SH-SY5Y (cell line): ENCODE results near the gene PAPLN.

Experiments
- GATA2 ChIP-seq: IDR thresholded peaks from 2 replicates; pipeline ENCODE4 v1.6.1; 2011; ENCODE audit warnings: mild to moderate bottlenecking, low read depth, low read length
- GATA3 ChIP-seq: IDR thresholded peaks from 2 replicates; pipeline ENCODE4 v1.6.1; 2011; ENCODE audit warnings: low read depth, mild to moderate bottlenecking, low read length, moderate library complexity

Gene PAPLN

GRCh38 chr14:73258845-73259611 is 21.7 kb downstream of the PAPLN start:
- TF ChIP-seq GATA3 (no peak), GATA2 (no peak)

GRCh38 chr14:73259837-73260236 is 22.5 kb downstream of the PAPLN start:
- TF ChIP-seq GATA2 (no peak), GATA3 (no peak)

GRCh38 chr14:73260574-73260973 is 23.3 kb downstream of the PAPLN start:
- TF ChIP-seq GATA3 (no peak), GATA2 (no peak)

- TF ChIP-seq GATA2 (no peak), GATA3 (no peak)
These were observed 23.8 kb downstream of the PAPLN start for GRCh38 chr14:73261075-73261474.

GRCh38 chr14:73261520-73262426 is 24.5 kb downstream of the PAPLN start:
- TF ChIP-seq GATA2 = no peak
- no peak for TF ChIP-seq GATA3

GRCh38 chr14:73262427-73263183 is 25.3 kb downstream of the PAPLN start:
- no peak for TF ChIP-seq GATA3
- TF ChIP-seq GATA2 = no peak

- TF ChIP-seq GATA2 (no peak), GATA3 (no peak)
These were observed 26.3 kb downstream of the PAPLN start for GRCh38 chr14:73263606-73264005.

- no peak for TF ChIP-seq GATA2
- TF ChIP-seq GATA3 = no peak
These were observed 27.0 kb downstream of the PAPLN start for GRCh38 chr14:73264080-73264884.

GRCh38 chr14:73264885-73265720 is 27.8 kb downstream of the PAPLN start:
- TF ChIP-seq GATA2 (no peak), GATA3 (no peak)

GRCh38 chr14:73265721-73266046 is 28.4 kb downstream of the PAPLN start:
- TF ChIP-seq GATA3 (no peak), GATA2 (no peak)

GRCh38 chr14:73266317-73266716 is 29.0 kb downstream of the PAPLN start:
- TF ChIP-seq GATA3 = no peak
- no peak for TF ChIP-seq GATA2

GRCh38 chr14:73267474-73267873 is 30.2 kb downstream of the PAPLN start:
- TF ChIP-seq GATA2 = no peak
- TF ChIP-seq GATA3 = no peak
